Vagina (tissue), 2 donors: ENCODE data around the gene GRPEL2.

Experiments
- POLR2A ChIP-seq, 2 donors: fragments of 450-650 bp; IDR thresholded peaks; one replicate each; pipeline ENCODE4 v1.6.1; 2017; ENCODE audit warnings: antibody characterized with exemption in 2 of 2, mild to moderate bottlenecking in 2 of 2, moderate library complexity in 2 of 2
- TF ChIP-seq, protein P1 (sequence below), 3 experiments: fragments of 450-650 bp in 2 of 3; fragments of 200-600 bp in 1 of 3; sonication (generic) in 1 of 3; IDR thresholded peaks; one replicate each; pipeline ENCODE4 v1.5.1; 2017 to 2019; ENCODE audit warnings: antibody characterized with exemption in 3 of 3, mild to moderate bottlenecking in 2 of 3, moderate library complexity in 2 of 3

DNA sequence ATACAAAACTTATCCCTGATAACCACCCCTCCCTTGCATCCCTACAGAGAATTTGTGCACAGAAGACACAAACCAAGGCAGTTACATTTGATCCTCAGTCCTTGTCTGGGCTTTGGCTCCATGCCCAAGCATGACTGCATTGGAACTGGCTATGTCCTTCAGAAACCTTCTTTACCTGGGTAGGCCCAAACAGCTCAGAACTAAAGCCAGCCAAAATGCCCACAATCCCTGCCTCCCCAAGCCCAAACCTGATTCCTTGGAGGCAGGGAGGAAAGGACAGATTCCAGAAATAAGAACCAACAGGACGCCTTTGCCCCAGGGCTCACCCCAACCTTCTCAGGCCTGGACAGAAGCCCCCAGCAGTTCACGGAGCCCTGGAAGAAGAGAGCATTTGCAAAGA is 25.6 kb downstream of the GRPEL2 start:
- TF ChIP-seq, protein P1, sequence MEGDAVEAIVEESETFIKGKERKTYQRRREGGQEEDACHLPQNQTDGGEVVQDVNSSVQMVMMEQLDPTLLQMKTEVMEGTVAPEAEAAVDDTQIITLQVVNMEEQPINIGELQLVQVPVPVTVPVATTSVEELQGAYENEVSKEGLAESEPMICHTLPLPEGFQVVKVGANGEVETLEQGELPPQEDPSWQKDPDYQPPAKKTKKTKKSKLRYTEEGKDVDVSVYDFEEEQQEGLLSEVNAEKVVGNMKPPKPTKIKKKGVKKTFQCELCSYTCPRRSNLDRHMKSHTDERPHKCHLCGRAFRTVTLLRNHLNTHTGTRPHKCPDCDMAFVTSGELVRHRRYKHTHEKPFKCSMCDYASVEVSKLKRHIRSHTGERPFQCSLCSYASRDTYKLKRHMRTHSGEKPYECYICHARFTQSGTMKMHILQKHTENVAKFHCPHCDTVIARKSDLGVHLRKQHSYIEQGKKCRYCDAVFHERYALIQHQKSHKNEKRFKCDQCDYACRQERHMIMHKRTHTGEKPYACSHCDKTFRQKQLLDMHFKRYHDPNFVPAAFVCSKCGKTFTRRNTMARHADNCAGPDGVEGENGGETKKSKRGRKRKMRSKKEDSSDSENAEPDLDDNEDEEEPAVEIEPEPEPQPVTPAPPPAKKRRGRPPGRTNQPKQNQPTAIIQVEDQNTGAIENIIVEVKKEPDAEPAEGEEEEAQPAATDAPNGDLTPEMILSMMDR (IDR thresholded peaks at IDR 0.05) = no peak
- no peak for TF ChIP-seq POLR2A (IDR thresholded peaks at IDR 0.05)
